IMR-90 (cell line): ENCODE results near the gene FAM184A. TPM values are rescaled to one million over a fixed set of nuclear protein-coding genes. Genes with fewer than 3 reads are reported as not detected.
"Not testable (repeated sequence)": the region's sequence is repeated elsewhere in the genome, so short reads cannot be mapped to it uniquely, and the experiment has no call there.

Experiments
- ATAC-seq: fragments of 200-7000 bp; cut with Tn5 transposase; 2 replicates; pipeline ENCODE4 v1.9.1; 2020; ENCODE audit warnings: low read depth, mild to moderate bottlenecking, moderate library complexity
- BruUV-seq: library from RNA; stranded (reverse); fragments of 400-500 nt; replicated peaks from 2 replicates; lab custom pipeline; 2021; lab: Mats Ljungman, UMichigan
- CTCF ChIA-PET: fragments of 300-600 bp; formaldehyde crosslinking; extraction: SDS; loops from one replicate; lab custom pipeline; 2021; ENCODE audit warnings: antibody characterized with exemption; lab: Yijun Ruan, JAX
- POLR2A ChIA-PET: fragments of 300-600 bp; sonication (Branson Sonifier 250); formaldehyde crosslinking; loops from one replicate; lab custom pipeline; 2022; ENCODE audit warnings: antibody characterized with exemption; ENCODE audit not compliant: unreplicated experiment; lab: Charles Lee
- DNase-seq: peaks from one replicate; pipeline ENCODE4 v3.0.0; 2013
- H2AFZ ChIP-seq: replicated peaks from 2 replicates; pipeline ENCODE3; 2013; ENCODE audit warnings: low read length, mild to moderate bottlenecking; ENCODE audit not compliant: poor library complexity
- H2AK5ac ChIP-seq: 2 replicates; pipeline ENCODE4 v1.6.1; 2013; ENCODE audit warnings: low read depth, low read length, inconsistent platforms
- H2AK9ac ChIP-seq: replicated peaks from 2 replicates; pipeline ENCODE3; 2013; ENCODE audit warnings: mild to moderate bottlenecking, low read depth, low read length, moderate library complexity; ENCODE audit not compliant: poor library complexity
- H2BK120ac ChIP-seq: 2 replicates; pipeline ENCODE4 v1.6.1; 2013; ENCODE audit warnings: low read depth, low read length, inconsistent platforms
- H2BK15ac ChIP-seq: 3 replicates; pipeline ENCODE4 v1.6.1; 2013; ENCODE audit warnings: low read depth, low read length, inconsistent platforms
- H2BK20ac ChIP-seq: 2 replicates; pipeline ENCODE4 v1.6.1; 2013; ENCODE audit warnings: low read depth, mild to moderate bottlenecking, inconsistent platforms, low read length, moderate library complexity
- H2BK5ac ChIP-seq: 2 replicates; pipeline ENCODE4 v1.6.1; 2013; ENCODE audit warnings: mild to moderate bottlenecking, low read depth, low read length, inconsistent platforms; ENCODE audit not compliant: poor library complexity, severe bottlenecking
- H3K14ac ChIP-seq: replicated peaks from 2 replicates; pipeline ENCODE4 v1.6.1; 2013; ENCODE audit warnings: low read depth, low read length, inconsistent platforms
- H3K18ac ChIP-seq: 2 replicates; pipeline ENCODE4 v1.6.1; 2013; ENCODE audit warnings: low read depth, low read length, control low read depth
- H3K23ac ChIP-seq: 2 replicates; pipeline ENCODE4 v1.6.1; 2013; ENCODE audit warnings: low read depth, low read length, inconsistent platforms
- H3K27ac ChIP-seq: 2 replicates; pipeline ENCODE4 v1.5.1; 2013; ENCODE audit warnings: mild to moderate bottlenecking, control low read depth, low read length; ENCODE audit not compliant: insufficient read depth
- H3K27me3 ChIP-seq: 2 replicates; pipeline ENCODE4 v1.6.1; 2013; ENCODE audit warnings: low read length; ENCODE audit not compliant: control insufficient read depth, insufficient read depth
- H3K36me3 ChIP-seq: 2 replicates; pipeline ENCODE4 v1.6.1; 2013; ENCODE audit warnings: low read length, mixed read lengths; ENCODE audit not compliant: control insufficient read depth, insufficient read depth
- H3K4ac ChIP-seq: 2 replicates; pipeline ENCODE4 v1.6.1; 2013; ENCODE audit warnings: low read depth, low read length, inconsistent platforms
- H3K4me1 ChIP-seq: 2 replicates; pipeline ENCODE4 v1.6.1; 2013; ENCODE audit warnings: low read length, mixed read lengths; ENCODE audit not compliant: control insufficient read depth, insufficient read depth
- H3K4me2 ChIP-seq: 2 replicates; pipeline ENCODE4 v1.6.1; 2013; ENCODE audit warnings: low read depth, mild to moderate bottlenecking, control low read depth, low read length, moderate library complexity
- H3K4me3 ChIP-seq: 2 replicates; pipeline ENCODE4 v1.5.1; 2013; ENCODE audit warnings: low read depth, mild to moderate bottlenecking, control low read depth, low read length, moderate library complexity; ENCODE audit not compliant: insufficient read depth
- H3K56ac ChIP-seq: 2 replicates; pipeline ENCODE4 v1.6.1; 2013; ENCODE audit warnings: low read length, inconsistent platforms; ENCODE audit not compliant: insufficient read depth; ENCODE audit errors: extremely low read depth
- H3K79me1 ChIP-seq, 2 experiments: 2 replicates each; pipeline ENCODE4 v1.6.1; 2013; ENCODE audit warnings: low read length in 2 of 2, inconsistent platforms in 1 of 2, low read depth in 1 of 2
- H3K9ac ChIP-seq: 2 replicates; pipeline ENCODE4 v1.6.1; 2013; ENCODE audit warnings: low read depth, low read length, control low read depth
- H3K9me1 ChIP-seq: 2 replicates; pipeline ENCODE4 v1.6.1; 2013; ENCODE audit warnings: low read length, inconsistent platforms; ENCODE audit not compliant: insufficient read depth
- H3K9me3 ChIP-seq: 2 replicates; pipeline ENCODE4 v1.6.1; 2013; ENCODE audit warnings: low read length; ENCODE audit not compliant: control insufficient read depth, insufficient read depth
- H4K20me1 ChIP-seq: 2 replicates; pipeline ENCODE4 v1.6.1; 2013; ENCODE audit warnings: low read length, inconsistent platforms; ENCODE audit not compliant: insufficient read depth
- H4K5ac ChIP-seq: 2 replicates; pipeline ENCODE4 v1.6.1; 2013; ENCODE audit warnings: mild to moderate bottlenecking, low read depth, low read length, control low read depth
- H4K8ac ChIP-seq, 2 experiments: 2 replicates each; pipeline ENCODE4 v1.6.1; 2013; ENCODE audit warnings: low read depth in 2 of 2, low read length in 2 of 2, control low read depth in 1 of 2, inconsistent platforms in 1 of 2
- H4K91ac ChIP-seq: 2 replicates; pipeline ENCODE4 v1.6.1; 2013; ENCODE audit warnings: low read depth, low read length, inconsistent platforms; ENCODE audit not compliant: insufficient read depth
- WGBS, 2 experiments: methylation state at CpG; one replicate each; pipeline versions ENCODE4 v1.1.5 to v1.1.7; 2013; ENCODE audit warnings: missing lambda C conversion rate in 2 of 2; ENCODE audit not compliant: insufficient read length in 1 of 2; ENCODE audit errors: extremely low coverage in 2 of 2; 5-methylcytosine and 5-hydroxymethylcytosine counted together
- dilution Hi-C: fragments of 300-500 bp; cut with HindIII; formaldehyde crosslinking; loops from one replicate; pipeline ENCODE4 v1.14.3; 2018; ENCODE audit warnings: low sequenced_read_pairs; ENCODE audit not compliant: unreplicated experiment
- in situ Hi-C: fragments of 300-500 bp; cut with MboI; formaldehyde crosslinking; loops from 3 replicates; pipeline ENCODE4 v1.14.3; 2019; ENCODE audit warnings: low sequenced_read_pairs, inconsistent platforms, mixed read lengths
- intact Hi-C: fragments of 100-400 bp; cut with micrococcal nuclease; formaldehyde crosslinking; loops from 2 replicates; pipeline ENCODE4 v1.10.0; 2022
- polyA plus RNA-seq, 3 experiments: library from polyadenylated mRNA; depleted of rRNA; stranded (reverse); fragments of >200 nt; gene quantifications; 2 replicates each; pipeline ENCODE4 v1.2.3, GENCODE V29; 2012; ENCODE audit warnings: low replicate concordance in 1 of 3
- total RNA-seq: library from RNA; depleted of rRNA; stranded (reverse); fragments of >200 nt; gene quantifications from 2 replicates; pipeline ENCODE4 v1.2.3, GENCODE V29; 2012

The FAM184A gene
- total and polyA plus RNA-seq, 2 of the 4 experiments (the other 2 are of a cell fraction), result 0.03 TPM; not detected in 1

DNA sequence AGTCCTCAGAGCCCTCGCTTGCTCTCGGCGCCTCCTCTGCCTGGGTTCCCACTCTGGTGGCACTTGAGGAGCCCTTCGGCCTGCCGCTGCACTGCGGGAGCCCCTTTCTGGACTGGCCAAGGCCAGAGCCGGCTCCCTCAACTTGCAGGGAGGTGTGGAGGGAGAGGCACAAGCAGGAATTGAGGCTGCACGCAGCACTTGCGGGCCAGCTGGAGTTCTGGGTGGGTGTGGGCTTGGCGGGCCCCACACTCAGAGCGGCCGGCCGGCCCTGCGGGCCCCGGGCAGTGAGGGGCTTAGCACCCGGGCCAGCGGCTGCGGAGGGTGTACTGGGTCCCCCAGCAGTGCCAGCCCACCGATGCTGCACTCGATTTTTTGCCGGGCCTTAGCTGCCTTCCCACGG is 63.3 kb downstream of the FAM184A start:
- H4K8ac ChIP-seq, H2BK15ac ChIP-seq, CTCF ChIA-PET, H3K4me2 ChIP-seq, H3K4ac ChIP-seq, H3K14ac ChIP-seq, H3K23ac ChIP-seq, H3K36me3 ChIP-seq, ATAC-seq, H3K27me3 ChIP-seq, dilution Hi-C loops, H4K91ac ChIP-seq, BruUV-seq, H3K9me3 ChIP-seq, H4K20me1 ChIP-seq, H2AK5ac ChIP-seq, H3K56ac ChIP-seq, H3K4me1 ChIP-seq, H3K18ac ChIP-seq, H3K4me3 ChIP-seq, H2BK20ac ChIP-seq, H2BK120ac ChIP-seq, POLR2A ChIA-PET, H3K9me1 ChIP-seq, H3K9ac ChIP-seq, H3K27ac ChIP-seq, H2BK5ac ChIP-seq, intact Hi-C loops, H2AFZ ChIP-seq, H3K79me1 ChIP-seq, H4K5ac ChIP-seq, DNase-seq, in situ Hi-C loops, H2AK9ac ChIP-seq: not testable (repeated sequence)
- 88% methylated on average over 9 of the region's 22 CpGs; no CpG with 5 or more reads in 1 of the 2 experiments for WGBS, 2 experiments
